H9 (cell line): Measurements from ENCODE around the gene FAM72D. TPM values are rescaled to one million over a fixed set of nuclear protein-coding genes. Genes with fewer than 3 reads are reported as not detected.
"Not testable (repeated sequence)": the region's sequence is repeated elsewhere in the genome, so short reads cannot be mapped to it uniquely, and the experiment has no call there.

Experiments
- DNase-seq: peaks from one replicate; pipeline ENCODE4 v3.0.0-alpha.2; 2017
- H2AFZ ChIP-seq: one replicate; pipeline ENCODE4 v1.6.1; 2013; ENCODE audit warnings: mild to moderate bottlenecking, low read length, control low read depth, moderate library complexity
- H2AK5ac ChIP-seq: 2 replicates; pipeline ENCODE4 v1.6.1; 2013; ENCODE audit warnings: low read length, control low read depth, mixed read lengths; ENCODE audit not compliant: insufficient read length
- H2BK120ac ChIP-seq: one replicate; pipeline ENCODE4 v1.6.1; 2013; ENCODE audit warnings: low read depth, mild to moderate bottlenecking, low read length, control low read depth, inconsistent platforms; ENCODE audit not compliant: poor library complexity, severe bottlenecking
- H2BK12ac ChIP-seq: 2 replicates; pipeline ENCODE4 v1.6.1; 2013; ENCODE audit warnings: low read length, control low read depth, mixed read lengths, low read depth; ENCODE audit not compliant: insufficient read length
- H2BK15ac ChIP-seq: 2 replicates; pipeline ENCODE4 v1.6.1; 2013; ENCODE audit warnings: low read depth, low read length, control low read depth
- H2BK20ac ChIP-seq: one replicate; pipeline ENCODE4 v1.6.1; 2013; ENCODE audit warnings: low read depth, mild to moderate bottlenecking, low read length, control low read depth, inconsistent platforms; ENCODE audit not compliant: poor library complexity, severe bottlenecking
- H2BK5ac ChIP-seq: 2 replicates; pipeline ENCODE4 v1.6.1; 2013; ENCODE audit warnings: low read length, control low read depth, mixed read lengths; ENCODE audit not compliant: insufficient read length
- H3K14ac ChIP-seq: 2 replicates; pipeline ENCODE4 v1.6.1; 2013; ENCODE audit warnings: low read length, control low read depth; ENCODE audit not compliant: insufficient read depth
- H3K18ac ChIP-seq: 2 replicates; pipeline ENCODE4 v1.6.1; 2013; ENCODE audit warnings: low read depth, mild to moderate bottlenecking, mixed read lengths, low read length, control low read depth; ENCODE audit not compliant: insufficient read length
- H3K23ac ChIP-seq: 2 replicates; pipeline ENCODE4 v1.6.1; 2013; ENCODE audit warnings: low read length, control low read depth, mixed read lengths, low read depth; ENCODE audit not compliant: insufficient read length
- H3K23me2 ChIP-seq: 2 replicates; pipeline ENCODE4 v1.6.1; 2013; ENCODE audit warnings: low read depth, mild to moderate bottlenecking, mixed read lengths, low read length, control low read depth; ENCODE audit not compliant: insufficient read length, poor library complexity, severe bottlenecking
- H3K27ac ChIP-seq: 2 replicates; pipeline ENCODE4 v1.5.1; 2013; ENCODE audit warnings: low read length, control low read depth, mixed read lengths, low read depth; ENCODE audit not compliant: insufficient read length
- H3K27me3 ChIP-seq: 2 replicates; pipeline ENCODE4 v1.6.1; 2013; ENCODE audit warnings: low read length, control low read depth, inconsistent platforms; ENCODE audit not compliant: insufficient read depth
- H3K4ac ChIP-seq: 2 replicates; pipeline ENCODE4 v1.6.1; 2013; ENCODE audit warnings: low read depth, mild to moderate bottlenecking, control low read depth, inconsistent platforms, low read length, moderate library complexity
- H3K4me1 ChIP-seq: 2 replicates; pipeline ENCODE4 v1.6.1; 2013; ENCODE audit warnings: low read length, control low read depth, inconsistent platforms; ENCODE audit not compliant: insufficient read depth
- H3K4me2 ChIP-seq: 2 replicates; pipeline ENCODE4 v1.6.1; 2013; ENCODE audit warnings: low read length, control low read depth, mixed read lengths; ENCODE audit not compliant: insufficient read length, insufficient read depth
- H3K56ac ChIP-seq: 2 replicates; pipeline ENCODE4 v1.6.1; 2013; ENCODE audit warnings: low read depth, mild to moderate bottlenecking, mixed read lengths, low read length, control low read depth; ENCODE audit not compliant: insufficient read length
- H3K79me1 ChIP-seq: 2 replicates; pipeline ENCODE4 v1.6.1; 2013; ENCODE audit warnings: low read depth, mild to moderate bottlenecking, moderate library complexity, low read length, control low read depth, inconsistent platforms; ENCODE audit not compliant: insufficient read depth, poor library complexity, severe bottlenecking
- H3K79me2 ChIP-seq: 2 replicates; pipeline ENCODE4 v1.6.1; 2013; ENCODE audit warnings: low read length, control low read depth, inconsistent platforms; ENCODE audit not compliant: insufficient read depth
- H3K9ac ChIP-seq: 2 replicates; pipeline ENCODE4 v1.6.1; 2013; ENCODE audit warnings: low read length, control low read depth, mixed read lengths; ENCODE audit not compliant: insufficient read length; ENCODE audit errors: extremely low read depth
- H3K9me3 ChIP-seq: one replicate; pipeline ENCODE4 v1.6.1; 2013; ENCODE audit warnings: low read depth, low read length, inconsistent platforms; ENCODE audit not compliant: control insufficient read depth
- H3T11ph ChIP-seq: one replicate; pipeline ENCODE4 v1.6.1; 2013; ENCODE audit warnings: mild to moderate bottlenecking, low read length, control low read depth, inconsistent platforms
- H4K20me1 ChIP-seq: one replicate; pipeline ENCODE4 v1.6.1; 2013; ENCODE audit not compliant: control insufficient read depth, insufficient read length, insufficient read depth
- H4K5ac ChIP-seq: 2 replicates; pipeline ENCODE4 v1.6.1; 2013; ENCODE audit warnings: low read depth, mild to moderate bottlenecking, mixed read lengths, low read length, control low read depth; ENCODE audit not compliant: insufficient read length
- H4K8ac ChIP-seq: replicated peaks from 2 replicates; pipeline ENCODE4 v1.6.1; 2013; ENCODE audit warnings: low read length, control low read depth, mixed read lengths, low read depth; ENCODE audit not compliant: insufficient read length
- H4K91ac ChIP-seq: 2 replicates; pipeline ENCODE4 v1.6.1; 2013; ENCODE audit warnings: low read depth, mild to moderate bottlenecking, moderate library complexity, mixed read lengths, low read length, control low read depth; ENCODE audit not compliant: insufficient read length
- H3K27ac Mint-ChIP-seq, 3 experiments: 2 replicates in 2 of 3; 3 replicates in 1 of 3; pipeline ENCODE4 v1.8.0; 2020 to 2021; ENCODE audit warnings: mixed read lengths in 3 of 3, mild to moderate bottlenecking in 1 of 3, moderate library complexity in 1 of 3
- H3K27me3 Mint-ChIP-seq: 2 replicates; pipeline ENCODE4 v1.8.0; 2021; ENCODE audit warnings: low read depth, mild to moderate bottlenecking, moderate library complexity, mixed read lengths
- H3K36me3 Mint-ChIP-seq, 3 experiments: 2 replicates in 2 of 3; 3 replicates in 1 of 3; pipeline ENCODE4 v1.8.0; 2020 to 2021; ENCODE audit warnings: low read depth in 3 of 3, mixed read lengths in 3 of 3; ENCODE audit not compliant: insufficient read depth in 1 of 3
- H3K4me1 Mint-ChIP-seq, 2 experiments: 2 replicates each; pipeline ENCODE4 v1.8.0; 2020; ENCODE audit warnings: mixed read lengths in 2 of 2
- H3K4me3 Mint-ChIP-seq, 2 experiments: 2 replicates in 1 of 2; 3 replicates in 1 of 2; pipeline ENCODE4 v1.8.0; 2020 to 2021; ENCODE audit warnings: mild to moderate bottlenecking in 2 of 2, mixed read lengths in 2 of 2, moderate library complexity in 1 of 2
- H3K9me3 Mint-ChIP-seq, 2 experiments: 2 replicates in 1 of 2; 3 replicates in 1 of 2; pipeline ENCODE4 v1.8.0; 2020; ENCODE audit warnings: mild to moderate bottlenecking in 2 of 2, mixed read lengths in 2 of 2, moderate library complexity in 1 of 2
- WGBS: extraction: QIAGEN DNeasy Blood & Tissue Kit; methylation state at CpG from one replicate; pipeline ENCODE4 v1.1.7; 2013; ENCODE audit warnings: missing lambda C conversion rate, low lambda C conversion rate, mixed read lengths; ENCODE audit not compliant: insufficient read length; ENCODE audit errors: extremely low coverage; 5-methylcytosine and 5-hydroxymethylcytosine counted together
- total RNA-seq: library from RNA; stranded (reverse); gene quantifications from 2 replicates; pipeline ENCODE4 v1.2.1, GENCODE V29; 2021

The FAM72D gene
- total RNA-seq, 1 experiment from 2014 or later = 6.0 TPM

GRCh38 chr1:145077872-145078786, 17.6 kb upstream of the FAM72D start:
- H3K23ac ChIP-seq, H3K4ac ChIP-seq, H4K8ac ChIP-seq, H3K18ac ChIP-seq, H3K9me3 ChIP-seq, DNase-seq, H2BK15ac ChIP-seq, H3K4me1 Mint-ChIP-seq, H2AFZ ChIP-seq, H3K4me1 ChIP-seq, H2BK120ac ChIP-seq, H3K4me3 Mint-ChIP-seq, H3K14ac ChIP-seq, H2BK20ac ChIP-seq, H3K27ac ChIP-seq, H4K5ac ChIP-seq, H3K4me2 ChIP-seq, H4K20me1 ChIP-seq, H2BK12ac ChIP-seq, H3K36me3 Mint-ChIP-seq, H3K27me3 ChIP-seq, H3K79me2 ChIP-seq, H3T11ph ChIP-seq, H2AK5ac ChIP-seq, H3K27ac Mint-ChIP-seq, H3K56ac ChIP-seq, H4K91ac ChIP-seq, H3K79me1 ChIP-seq, H3K9ac ChIP-seq, H3K9me3 Mint-ChIP-seq, H3K27me3 Mint-ChIP-seq, H2BK5ac ChIP-seq, H3K23me2 ChIP-seq: not testable (repeated sequence)
- WGBS = no CpG with 5 or more reads among the region's 11 CpGs

GRCh38 chr1:145078787-145079370, 16.9 kb upstream of the FAM72D start:
- DNase-seq, H2BK20ac ChIP-seq, H2AK5ac ChIP-seq, H3K4me1 ChIP-seq, H3K23ac ChIP-seq, H3K27ac Mint-ChIP-seq, H3K9ac ChIP-seq, H3K27ac ChIP-seq, H4K91ac ChIP-seq, H3K56ac ChIP-seq, H2BK12ac ChIP-seq, H2BK5ac ChIP-seq, H3K23me2 ChIP-seq, H3K9me3 Mint-ChIP-seq, H3K18ac ChIP-seq, H3K4me2 ChIP-seq, H3K79me2 ChIP-seq, H3K4ac ChIP-seq, H2BK15ac ChIP-seq, H3K27me3 ChIP-seq, H2AFZ ChIP-seq, H3K36me3 Mint-ChIP-seq, H3K4me3 Mint-ChIP-seq, H2BK120ac ChIP-seq, H4K8ac ChIP-seq, H3K27me3 Mint-ChIP-seq, H4K5ac ChIP-seq, H3K79me1 ChIP-seq, H3K4me1 Mint-ChIP-seq, H4K20me1 ChIP-seq, H3K14ac ChIP-seq, H3K9me3 ChIP-seq, H3T11ph ChIP-seq: not testable (repeated sequence)
- no CpG with 5 or more reads among the region's 5 CpGs for WGBS
